ENCODE measurements around the gene FAM216B. TPM values are rescaled to one million over a fixed set of nuclear protein-coding genes. Genes with fewer than 3 reads are reported as not detected.
"Not testable (repeated sequence)": the region's sequence is repeated elsewhere in the genome, so short reads cannot be mapped to it uniquely, and the experiment has no call there.

Gene FAM216B
- total RNA-seq, 2 donors from 2014 or later, result 14.8 to 47.3 TPM

GRCh38 chr13:42815681-42816080, 34.3 kb downstream of the FAM216B start:
- DNase-seq (no peak), ATAC-seq (no peak)
- intact Hi-C loops (cut with DNase I), result no loop called here

- DNase-seq (no peak), ATAC-seq (no peak)
- intact Hi-C loops (cut with DNase I), result no loop called here
Observed at GRCh38 chr13:42816538-42816937, 35.2 kb downstream of the FAM216B start.

- DNase-seq; ATAC-seq; intact Hi-C loops (cut with DNase I): not testable (repeated sequence)
Observed at GRCh38 chr13:42819687-42820086, 38.3 kb downstream of the FAM216B start.

GRCh38 chr13:42820451-42820850, 39.1 kb downstream of the FAM216B start:
- intact Hi-C loops (cut with DNase I), result no loop called here
- DNase-seq (no peak), ATAC-seq (no peak)

- DNase-seq, result no peak
- ATAC-seq, result no peak
- intact Hi-C loops (cut with DNase I), result no loop called here
Observed at GRCh38 chr13:42821437-42821836, 40.1 kb downstream of the FAM216B start.

GRCh38 chr13:42832341-42833096, 51.1 kb downstream of the FAM216B start:
- DNase-seq (peak; percentile 58), ATAC-seq (peak; percentile 41 to 87)
- intact Hi-C loops (cut with DNase I), result no loop called here

GRCh38 chr13:42834946-42835345, 53.6 kb downstream of the FAM216B start:
- no peak for DNase-seq
- no peak for ATAC-seq
- intact Hi-C loops (cut with DNase I), result no loop called here

GRCh38 chr13:42836930-42837690, 55.7 kb downstream of the FAM216B start:
- peak in 1 of 2 donors; percentile 42 for ATAC-seq
- intact Hi-C loops (cut with DNase I), result no loop called here

More at GRCh38 chr13:42836930-42837690, 55.7 kb downstream of the FAM216B start:
- no peak for DNase-seq

Other genes with a start within 250 kb of the FAM216B start
- gene TNFSF11, start 207.4 kb upstream of the FAM216B start, total RNA-seq, result not detected
- gene EPSTI1, start 210.7 kb downstream of the FAM216B start, total RNA-seq, result 10 to 100 TPM in 1 of 2 donors, 1 to 10 TPM in 1; 4.9 to 10.8 TPM
- gene DNAJC15, start 242.0 kb downstream of the FAM216B start, total RNA-seq, result 10 to 100 TPM; 21.8 to 24.4 TPM

All from left cardiac atrium (tissue), 4 donors.